Measurements from ENCODE around the gene TMTC4. TPM values are rescaled to one million over a fixed set of nuclear protein-coding genes. Genes with fewer than 3 reads are reported as not detected.
"Not testable (repeated sequence)": the region's sequence is repeated elsewhere in the genome, so short reads cannot be mapped to it uniquely, and the experiment has no call there.

TMTC4 gene
- total RNA-seq, 6 experiments from 2014 or later, result 4.9 to 9.0 (median 8.0) TPM

- no peaks in the 10 kb centered on the region for H3K36me3 Mint-ChIP-seq (ENCODE audit: low read depth)
- no peak for TF ChIP-seq CTCF (IDR thresholded peaks at IDR 0.05)
- H3K4me1 Mint-ChIP-seq (ENCODE audit: low read depth), result peaks cover 9% of the 10 kb centered on the region
- no peak overlapping the region for H3K27ac Mint-ChIP-seq
- H3K9me3 Mint-ChIP-seq, result no peaks in the 10 kb centered on the region
- peaks cover 10% of the 10 kb centered on the region for H3K27me3 Mint-ChIP-seq (ENCODE audit: insufficient read depth)
- DNase-seq, result no peak
- H3K4me3 Mint-ChIP-seq, result no peak overlapping the region
These were observed 5.5 kb upstream of the TMTC4 start for GRCh38 chr13:100680131-100680530.

GRCh38 chr13:100677128-100677527, 2.5 kb upstream of the TMTC4 start:
- H3K27me3 Mint-ChIP-seq (ENCODE audit: insufficient read depth); H3K9me3 Mint-ChIP-seq; H3K36me3 Mint-ChIP-seq (ENCODE audit: low read depth); H3K4me3 Mint-ChIP-seq; H3K27ac Mint-ChIP-seq; DNase-seq: not testable (repeated sequence)
- H3K4me1 Mint-ChIP-seq (ENCODE audit: low read depth), result peaks cover 19% of the 10 kb centered on the region

GRCh38 chr13:100675661-100676129, 1.1 kb upstream of the TMTC4 start:
- no peak for TF ChIP-seq CTCF (IDR thresholded peaks at IDR 0.05)
- H3K4me3 Mint-ChIP-seq, result peak overlapping the region; percentile 90
- no peaks in the 10 kb centered on the region for H3K36me3 Mint-ChIP-seq (ENCODE audit: low read depth)
- no peaks in the 10 kb centered on the region for H3K9me3 Mint-ChIP-seq
- peaks cover 2% of the 10 kb centered on the region for H3K27me3 Mint-ChIP-seq (ENCODE audit: insufficient read depth)
- H3K4me1 Mint-ChIP-seq (ENCODE audit: low read depth), result peaks cover 19% of the 10 kb centered on the region
- no peak for DNase-seq
- no peak overlapping the region; the same call in 1 of the 2 replicates for H3K27ac Mint-ChIP-seq

- H3K27ac Mint-ChIP-seq, result no peak overlapping the region; the same call in 1 of the 2 replicates
These were observed 471 bp upstream of the TMTC4 start for GRCh38 chr13:100674872-100675660.

GRCh38 chr13:100673713-100674571, 653 bp downstream of the TMTC4 start:
- no peaks in the 10 kb centered on the region; the same call in none of the 2 replicates for H3K27me3 Mint-ChIP-seq (ENCODE audit: insufficient read depth)

More at GRCh38 chr13:100674872-100675660, 471 bp upstream of the TMTC4 start:
- H3K9me3 Mint-ChIP-seq, result no peaks in the 10 kb centered on the region
- peak; percentile 98 for DNase-seq
- H3K4me1 Mint-ChIP-seq (ENCODE audit: low read depth), result peaks cover 19% of the 10 kb centered on the region
- peak; percentile 73; the same call in 1 of the 2 replicates for TF ChIP-seq CTCF (IDR thresholded peaks at IDR 0.05)
- no peaks in the 10 kb centered on the region; the same call in none of the 2 replicates for H3K27me3 Mint-ChIP-seq (ENCODE audit: insufficient read depth)
- H3K4me3 Mint-ChIP-seq, result peak overlapping the region; percentile 90
- no peaks in the 10 kb centered on the region for H3K36me3 Mint-ChIP-seq (ENCODE audit: low read depth)

More at GRCh38 chr13:100673713-100674571, 653 bp downstream of the TMTC4 start:
- no peaks in the 10 kb centered on the region for H3K36me3 Mint-ChIP-seq (ENCODE audit: low read depth)
- peak overlapping the region; percentile 90 for H3K4me3 Mint-ChIP-seq
- no peaks in the 10 kb centered on the region for H3K9me3 Mint-ChIP-seq
- TF ChIP-seq CTCF (IDR thresholded peaks at IDR 0.05), result no peak
- H3K27ac Mint-ChIP-seq, result peak overlapping the region; percentile 74
- peaks cover 21% of the 10 kb centered on the region for H3K4me1 Mint-ChIP-seq (ENCODE audit: low read depth)
- peak; percentile 73 for DNase-seq

All from HFFc6 (cell line).